SK-N-MC (cell line): ENCODE data around the gene TAF6.

Experiments
- DNase-seq: peaks from one replicate; pipeline ENCODE4 v3.0.0-alpha.2; 2011; ENCODE audit warnings: low read depth, low spot score
- H3K27ac ChIP-seq: fragments of 200-600 bp; sonication (generic); 2 replicates; pipeline ENCODE4 v1.5.1; 2016; ENCODE audit warnings: mixed run types
- H3K36me3 ChIP-seq: fragments of 200-600 bp; sonication (generic); 2 replicates; pipeline ENCODE4 v1.6.1; 2017; ENCODE audit warnings: antibody characterized with exemption, low read length, mixed read lengths; ENCODE audit not compliant: insufficient read depth
- H3K4me3 ChIP-seq: fragments of 200-600 bp; sonication (generic); 2 replicates; pipeline ENCODE4 v1.5.1; 2016
- H3K9ac ChIP-seq: fragments of 200-600 bp; sonication (generic); 2 replicates; pipeline ENCODE4 v1.8.0; 2017; ENCODE audit warnings: mixed run types, mixed read lengths; ENCODE audit not compliant: insufficient read length
- H3K9me3 ChIP-seq: fragments of 200-600 bp; sonication (generic); 2 replicates; pipeline ENCODE4 v1.6.1; 2017; ENCODE audit warnings: low read depth, mild to moderate bottlenecking, antibody characterized with exemption, low read length, moderate library complexity, mixed read lengths
- EZH2 ChIP-seq: fragments of 200-600 bp; sonication (generic); IDR thresholded peaks from one replicate; pipeline ENCODE4 v1.6.1; 2017; ENCODE audit warnings: antibody characterized with exemption
- FOXP2 ChIP-seq: optimal IDR thresholded peaks from 2 replicates; pipeline ENCODE3; 2011; ENCODE audit warnings: mild to moderate bottlenecking, moderate library complexity; ENCODE audit not compliant: insufficient read depth; ENCODE audit errors: extremely low read length, control extremely low read depth
- POLR2AphosphoS5 ChIP-seq: IDR thresholded peaks from 2 replicates; pipeline ENCODE4 v1.6.1; 2012; ENCODE audit warnings: mild to moderate bottlenecking, low read depth, low read length, borderline replicate concordance

TAF6 gene

DNA sequence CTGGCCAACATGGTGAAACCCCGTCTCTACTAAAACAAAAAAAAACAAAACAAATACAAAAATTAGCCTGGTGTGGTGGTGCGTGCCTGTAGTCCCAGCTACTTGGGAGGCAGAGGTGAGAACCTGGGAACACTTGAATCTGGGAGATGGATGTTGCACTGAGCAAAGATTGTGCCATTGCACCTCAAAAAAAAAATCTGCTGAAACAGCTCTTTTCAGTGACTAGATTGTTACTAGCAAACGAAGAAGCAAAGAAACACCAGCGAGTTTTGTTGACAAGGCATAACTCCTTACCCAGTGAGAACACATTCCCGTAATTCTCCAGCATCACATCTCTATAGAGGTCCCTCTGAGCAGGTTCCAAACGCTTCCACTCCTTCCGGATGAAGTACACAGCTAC lies 44.3 kb downstream of the TAF6 start:
- Histone ChIP-seq H3K27ac (no peak overlapping the region), H3K4me3 (no peak overlapping the region), H3K9me3 (peaks cover 78% of the 10 kb centered on the region), H3K9ac (no peak overlapping the region), H3K36me3 (peaks cover 100% of the 10 kb centered on the region)
- DNase-seq: no peak
- TF ChIP-seq POLR2AphosphoS5 (no peak), FOXP2 (no peak), EZH2 (no peak)

- H3K9me3 ChIP-seq: peaks cover 63% of the 10 kb centered on the region
Measured at GRCh38 chr7:100072462-100072861, 46.7 kb downstream of the TAF6 start.

GRCh38 chr7:100071018-100071723 lies 48.0 kb downstream of the TAF6 start:
- Histone ChIP-seq H3K27ac (no peak overlapping the region), H3K9me3 (peaks cover 55% of the 10 kb centered on the region), H3K36me3 (peaks cover 83% of the 10 kb centered on the region), H3K4me3 (peak overlapping the region; percentile 38; the same call in 1 of the 2 replicates), H3K9ac (no peak overlapping the region)
- TF ChIP-seq POLR2AphosphoS5 (no peak; the same call in 1 of the 2 replicates), EZH2 (no peak), FOXP2 (no peak)
- no peak for DNase-seq

More at GRCh38 chr7:100072462-100072861, 46.7 kb downstream of the TAF6 start:
- no peak for DNase-seq
- TF ChIP-seq EZH2 (no peak), POLR2AphosphoS5 (no peak), FOXP2 (no peak)
- Histone ChIP-seq H3K36me3 (peaks cover 90% of the 10 kb centered on the region), H3K9ac (no peak overlapping the region), H3K4me3 (no peak overlapping the region), H3K27ac (no peak overlapping the region)

DNA sequence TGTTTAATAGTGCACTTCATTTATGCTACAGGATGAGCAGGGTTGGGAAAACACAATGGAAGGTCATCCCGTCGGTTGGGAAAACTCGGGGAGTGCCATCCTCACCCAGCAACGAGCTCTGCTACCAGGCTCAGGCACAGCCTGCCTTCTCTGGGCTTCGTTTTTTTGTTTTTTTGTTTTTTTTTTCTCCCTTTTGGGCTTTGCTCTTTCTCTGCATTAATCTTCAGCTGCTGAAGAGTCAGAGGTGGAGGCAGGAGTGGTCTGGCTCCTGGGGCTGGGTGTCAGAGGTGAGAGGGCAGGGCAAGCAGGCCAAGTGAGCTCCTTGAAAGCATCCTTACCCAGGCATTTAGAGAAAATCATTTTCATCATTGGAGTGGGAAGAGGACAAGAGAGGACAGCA lies 49.2 kb downstream of the TAF6 start:
- TF ChIP-seq POLR2AphosphoS5 (no peak), EZH2 (no peak)
- Histone ChIP-seq H3K9ac (no peak overlapping the region), H3K27ac (no peak overlapping the region), H3K4me3 (no peak overlapping the region), H3K9me3 (peaks cover 45% of the 10 kb centered on the region), H3K36me3 (peaks cover 83% of the 10 kb centered on the region)
- DNase-seq: no peak

DNA sequence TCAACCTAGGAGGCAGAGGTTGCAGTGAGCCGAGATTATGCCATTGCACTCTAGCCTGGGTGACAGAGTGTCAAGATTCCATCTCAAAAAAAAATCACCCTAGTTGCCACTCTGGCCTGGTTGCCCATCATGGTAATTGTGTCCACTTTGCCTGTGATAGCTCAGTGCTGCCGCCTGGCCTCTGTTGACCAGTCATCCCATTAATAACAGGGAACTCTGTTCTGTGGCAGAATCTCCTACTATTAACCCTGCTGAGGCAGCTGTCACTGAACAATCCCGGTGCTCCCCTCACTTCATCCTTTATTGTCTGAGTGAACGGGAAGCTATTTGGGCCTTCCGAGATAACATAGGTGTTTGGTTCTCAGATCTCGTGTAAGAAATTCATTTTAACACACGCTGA lies 52.2 kb downstream of the TAF6 start:
- no peak for DNase-seq
- Histone ChIP-seq H3K36me3 (peaks cover 71% of the 10 kb centered on the region), H3K9ac (no peak overlapping the region), H3K4me3 (no peak overlapping the region), H3K9me3 (peaks cover 23% of the 10 kb centered on the region), H3K27ac (0 out of 2 replicates have a peak overlapping the region, but pooled peaks have one; percentile 25)
- TF ChIP-seq FOXP2: no peak
- no peak for TF ChIP-seq EZH2
- no peak for TF ChIP-seq POLR2AphosphoS5

DNA sequence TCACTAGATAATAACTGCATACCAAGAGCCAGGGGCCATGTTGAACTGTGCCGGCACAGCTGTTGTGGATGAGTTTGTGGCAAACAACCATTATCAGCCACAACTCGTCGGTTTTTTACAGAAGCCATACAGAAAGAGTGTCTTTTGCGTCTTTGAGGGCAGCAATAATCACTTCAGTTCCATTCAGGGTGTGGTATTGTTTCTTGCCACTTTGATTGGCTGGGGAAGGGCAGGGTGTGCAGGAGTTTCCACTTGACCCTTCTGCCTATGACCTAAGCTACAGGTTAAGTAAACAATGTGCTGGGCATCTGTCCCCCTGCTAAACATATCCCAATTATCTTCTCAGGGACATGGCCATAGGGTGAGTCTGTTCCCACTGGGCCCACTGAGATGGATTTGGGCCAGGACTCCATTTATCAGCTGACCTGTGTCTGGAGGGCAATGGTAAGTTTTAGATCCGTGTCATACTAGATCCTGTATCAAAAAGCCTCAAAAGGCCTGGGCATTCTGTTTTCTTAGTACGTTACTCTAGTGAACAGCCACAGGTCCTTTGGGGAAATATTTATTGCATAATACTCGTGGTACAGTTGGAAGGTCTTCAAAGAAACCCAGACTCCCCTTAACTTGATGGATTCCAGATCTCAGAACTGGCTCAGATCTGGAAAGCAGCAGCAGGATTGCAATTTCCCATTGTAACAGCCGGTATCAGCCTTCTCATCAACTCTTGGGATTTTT lies 53.5 kb downstream of the TAF6 start:
- Histone ChIP-seq H3K36me3 (peaks cover 63% of the 10 kb centered on the region), H3K9me3 (peaks cover 10% of the 10 kb centered on the region), H3K9ac (no peak overlapping the region), H3K4me3 (no peak overlapping the region), H3K27ac (peak overlapping the region; percentile 51; the same call in 1 of the 2 replicates)
- TF ChIP-seq EZH2 (no peak), FOXP2 (no peak), POLR2AphosphoS5 (no peak)
- DNase-seq: no peak

- H3K9ac ChIP-seq: no peak overlapping the region
- no peak for DNase-seq
- H3K4me3 ChIP-seq: no peak overlapping the region
- peak overlapping the region; percentile 13; the same call in 1 of the 2 replicates for H3K27ac ChIP-seq
- peaks cover 58% of the 10 kb centered on the region for H3K36me3 ChIP-seq
- H3K9me3 ChIP-seq: no peaks in the 10 kb centered on the region
- no peak for TF ChIP-seq POLR2AphosphoS5
- no peak for TF ChIP-seq FOXP2
- no peak for TF ChIP-seq EZH2
Measured at GRCh38 chr7:100064162-100064561, 55.0 kb downstream of the TAF6 start.

GRCh38 chr7:100063376-100063775 lies 55.8 kb downstream of the TAF6 start:
- Histone ChIP-seq H3K9ac (no peak overlapping the region), H3K27ac (no peak overlapping the region), H3K36me3 (peaks cover 63% of the 10 kb centered on the region), H3K4me3 (no peak overlapping the region), H3K9me3 (no peaks in the 10 kb centered on the region)
- no peak for DNase-seq
- TF ChIP-seq FOXP2 (no peak), EZH2 (no peak), POLR2AphosphoS5 (no peak)
